GM21526 (cell line): Measurements from ENCODE around the gene MON2.

ENCODE experiments used
- ATAC-seq: cut with Tn5 transposase; IDR thresholded peaks from one replicate; pipeline ENCODE4 v1.9.1; 2021; ENCODE audit warnings: moderate library complexity; ENCODE audit not compliant: unreplicated experiment, low FRiP score

The MON2 gene

GRCh38 chr12:62646566-62646965 lies 179.9 kb downstream of the MON2 start:
- ATAC-seq, result no peak

- ATAC-seq, result no peak
These were observed 181.0 kb downstream of the MON2 start for GRCh38 chr12:62647586-62647985.

GRCh38 chr12:62649412-62650138 lies 182.9 kb downstream of the MON2 start:
- ATAC-seq, result no peak
